Activated CD8-positive, alpha-beta memory T cell treated with anti-CD3 and anti-CD28 coated beads, Interleukin-2, amount 50 U/mL, for 1 hour (primary cell): ENCODE results near the gene SYNE2.

Source experiments
- DNase-seq: peaks from one replicate; pipeline ENCODE4 v3.0.0-alpha.2; 2020; ENCODE audit errors: extremely low read depth

The SYNE2 gene

DNA sequence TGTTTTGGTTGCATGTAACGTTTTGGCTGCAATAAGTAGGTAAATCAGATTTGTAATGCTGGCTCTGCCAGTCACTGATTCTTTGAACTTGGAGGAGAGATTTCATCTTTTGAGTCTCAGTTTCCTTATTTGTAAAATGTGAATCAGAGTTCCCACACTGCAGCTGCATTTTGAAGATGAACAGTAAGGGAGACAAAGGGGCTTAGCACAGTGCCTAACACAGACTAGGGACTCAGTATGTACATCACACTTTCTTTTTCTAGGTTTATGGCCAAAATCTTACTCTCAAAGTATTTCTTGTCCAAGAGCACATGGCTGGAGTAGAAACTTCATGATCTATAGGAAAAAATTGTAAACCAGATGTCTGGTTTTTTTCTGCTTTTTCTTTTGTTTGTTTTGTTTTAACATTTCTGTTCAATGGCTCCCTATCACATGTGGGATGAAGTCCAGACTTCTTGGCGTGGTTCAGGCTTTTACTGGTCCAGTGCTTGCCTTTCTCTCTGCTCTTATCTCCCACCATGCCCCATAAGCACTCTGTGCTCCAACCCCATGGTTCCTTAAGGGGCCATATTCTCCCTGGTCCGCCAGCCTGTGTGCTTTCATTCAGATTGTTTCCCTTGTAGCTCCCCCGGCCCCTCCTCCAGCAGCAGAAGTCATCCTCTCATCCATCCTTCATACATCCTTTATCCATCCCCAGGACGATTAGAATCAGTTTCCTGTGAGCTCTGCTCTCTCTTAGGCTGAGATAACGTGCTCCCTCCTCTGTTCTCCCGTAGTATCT lies 58.0 kb downstream of the SYNE2 start:
- DNase-seq = no peak

DNA sequence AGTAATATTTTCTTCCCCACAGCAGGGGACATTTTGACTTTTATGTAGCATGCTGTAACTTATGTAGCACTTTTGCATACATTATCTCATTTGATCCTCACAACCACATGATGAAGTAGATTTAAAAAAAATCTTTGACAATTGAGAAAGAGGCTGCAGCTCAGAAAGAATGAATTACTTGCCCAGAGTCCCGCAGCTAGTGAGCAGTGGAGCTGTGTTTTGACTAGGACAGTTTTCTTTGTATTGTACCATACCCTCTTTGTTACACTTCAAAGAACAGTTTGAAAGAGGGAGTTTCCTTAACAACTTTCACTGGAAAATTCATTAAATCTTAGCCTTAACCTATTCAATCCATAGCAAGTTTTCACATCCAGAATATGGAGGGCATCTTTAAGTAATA lies 58.6 kb downstream of the SYNE2 start:
- no peak for DNase-seq

GRCh38 chr14:63912286-63912685 lies 59.5 kb downstream of the SYNE2 start:
- DNase-seq = no peak

- DNase-seq = no peak
Observed at GRCh38 chr14:63918411-63918810, 65.6 kb downstream of the SYNE2 start.

DNA sequence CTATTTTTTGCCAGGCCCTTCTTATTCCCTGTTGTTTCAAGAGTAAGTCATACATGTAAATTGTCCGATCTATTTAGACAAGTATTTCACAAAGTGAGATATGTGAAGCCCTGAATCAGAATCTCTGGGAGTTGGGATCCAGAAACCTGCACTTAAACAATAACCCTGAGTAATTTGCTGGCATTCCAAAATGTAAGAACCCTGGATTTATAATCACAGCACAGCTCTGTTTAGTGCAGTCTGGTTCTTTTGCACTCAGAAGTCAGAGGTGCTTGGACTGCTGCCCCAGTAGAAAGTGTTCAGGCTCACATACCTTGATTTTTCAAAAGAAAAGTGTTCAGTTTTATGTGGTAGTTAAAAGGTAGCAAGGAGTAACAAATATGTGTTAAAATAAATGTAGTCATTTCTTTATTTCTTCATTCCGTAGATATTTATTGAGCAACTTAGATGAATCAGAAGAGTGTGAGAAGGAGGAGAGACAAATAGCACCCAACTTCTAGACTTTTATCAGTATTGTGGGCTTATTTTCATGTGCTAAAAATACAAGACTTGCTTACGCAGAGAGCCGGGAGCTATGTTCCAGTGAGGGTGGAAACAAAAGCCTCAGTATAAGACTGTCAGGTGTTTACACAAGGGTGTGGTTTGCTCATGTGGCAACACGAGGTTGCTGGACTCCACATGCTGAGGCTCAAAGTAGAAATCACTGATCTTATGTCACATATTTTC lies 70.1 kb downstream of the SYNE2 start:
- DNase-seq = no peak

GRCh38 chr14:63923422-63923752 lies 70.6 kb downstream of the SYNE2 start:
- no peak for DNase-seq

- no peak for DNase-seq
Observed at GRCh38 chr14:63924375-63924774, 71.6 kb downstream of the SYNE2 start.

- no peak for DNase-seq
Observed at GRCh38 chr14:63926641-63927040, 73.8 kb downstream of the SYNE2 start.

- no peak for DNase-seq
Observed at GRCh38 chr14:63928744-63929174, 76.0 kb downstream of the SYNE2 start.

DNA sequence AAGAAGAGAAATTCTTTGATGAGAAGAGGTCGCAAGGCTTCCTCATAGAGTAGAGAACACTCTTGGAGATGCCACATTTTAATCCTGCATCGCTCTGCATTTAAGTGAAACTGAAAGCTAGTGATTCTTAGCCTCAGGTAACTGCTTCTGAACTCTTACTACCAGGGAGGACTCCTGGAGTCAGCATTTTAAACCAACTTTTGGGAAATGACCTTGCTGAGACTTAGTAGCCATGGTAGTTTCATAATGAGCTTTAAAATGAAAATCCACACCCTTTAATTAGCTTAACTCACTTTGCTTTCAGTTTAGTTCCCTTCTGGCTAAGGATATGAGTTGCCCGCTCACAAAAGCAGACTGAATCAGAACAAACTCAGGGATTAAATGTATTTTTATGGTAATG lies 80.3 kb downstream of the SYNE2 start:
- DNase-seq = no peak

DNA sequence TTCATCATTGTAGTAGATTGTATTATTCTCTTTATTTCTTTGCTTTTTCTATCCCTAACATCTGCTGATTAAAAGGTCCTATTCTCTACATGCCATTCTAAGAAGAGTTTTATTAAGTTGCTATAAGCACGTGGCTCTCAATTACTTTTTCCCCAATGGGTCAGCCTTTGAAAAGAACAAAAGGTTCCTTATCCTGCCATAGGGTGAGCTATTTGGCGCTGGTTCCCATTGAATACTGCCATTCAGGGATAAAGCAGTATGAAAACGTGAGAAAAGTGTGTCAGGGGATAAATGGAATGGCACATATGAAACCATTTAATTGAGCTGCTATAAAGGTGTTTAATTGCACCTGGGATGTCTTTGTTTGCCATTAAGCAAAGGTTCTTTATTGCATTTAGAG lies 80.9 kb downstream of the SYNE2 start:
- DNase-seq = no peak

DNA sequence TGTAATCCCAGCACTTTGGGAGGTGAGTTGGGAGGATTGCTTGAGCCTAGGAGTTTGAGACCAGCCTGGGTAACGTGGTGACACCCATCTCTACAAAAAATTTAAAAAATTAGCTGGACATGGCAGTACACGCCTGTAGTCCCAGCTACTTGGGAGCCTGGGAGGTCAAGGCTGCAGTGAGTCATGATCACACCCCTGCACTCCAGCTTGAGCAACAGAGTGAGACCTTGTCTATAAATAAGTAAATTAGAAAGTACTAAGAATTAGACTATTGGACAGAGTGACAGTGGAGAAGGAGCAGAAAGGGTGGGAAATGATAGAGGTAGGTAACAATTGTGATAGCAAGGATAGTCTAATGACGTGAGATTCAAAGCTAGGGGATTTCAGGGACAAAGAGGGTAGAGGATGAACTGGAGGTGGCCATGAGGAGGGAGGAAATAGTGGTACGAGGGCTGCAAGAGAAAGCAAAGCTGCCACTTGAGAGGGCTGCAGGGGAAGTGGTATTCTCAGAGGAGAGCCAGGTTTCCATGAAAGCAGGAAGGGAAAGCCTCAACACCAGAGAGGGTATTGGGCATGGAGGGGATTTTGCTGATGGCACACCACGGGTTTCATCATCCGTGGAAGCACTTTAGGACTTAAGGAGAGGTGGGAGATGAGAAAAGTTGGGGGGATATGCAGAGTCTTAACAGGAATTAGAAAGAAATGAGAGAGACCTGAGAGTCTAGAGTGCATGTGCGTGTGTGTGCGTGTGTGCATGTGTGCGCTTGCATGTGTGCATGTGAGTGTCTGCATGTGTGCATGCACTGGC lies 85.6 kb downstream of the SYNE2 start:
- DNase-seq = no peak

DNA sequence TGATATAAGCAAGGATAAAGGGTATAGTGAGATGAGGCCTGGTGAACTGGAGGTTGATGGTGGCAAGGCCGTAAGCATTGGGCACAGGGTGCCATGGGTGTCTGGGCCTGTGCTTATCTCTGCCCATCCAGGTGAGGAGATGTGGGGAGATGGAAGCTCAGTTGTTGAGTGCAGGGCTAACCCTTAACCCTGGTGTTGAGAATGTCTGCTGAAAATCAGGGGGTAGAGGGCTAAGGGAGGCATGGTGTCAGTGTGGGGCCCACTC lies 86.1 kb downstream of the SYNE2 start:
- no peak for DNase-seq

DNA sequence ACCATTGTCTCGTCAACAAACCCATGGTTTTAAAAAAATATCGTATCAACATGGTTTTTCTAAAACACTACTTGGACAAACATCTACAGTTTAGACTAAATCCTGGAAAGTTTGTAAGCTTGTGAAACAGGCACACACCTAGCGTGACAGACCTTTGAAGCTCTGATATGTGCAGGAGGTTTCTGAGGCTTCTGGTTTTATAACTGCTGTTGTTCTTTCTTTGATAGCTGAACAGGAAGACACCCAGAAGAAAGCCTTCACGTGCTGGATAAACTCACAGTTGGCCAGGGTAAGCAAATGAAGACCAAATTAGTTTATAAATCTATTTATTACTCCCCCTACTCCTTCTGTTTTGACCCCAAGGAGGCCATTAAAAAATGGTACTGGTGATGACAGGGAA lies 87.6 kb downstream of the SYNE2 start:
- no peak for DNase-seq

- DNase-seq = no peak
Observed at GRCh38 chr14:63941023-63941422, 88.2 kb downstream of the SYNE2 start.

- no peak for DNase-seq
Observed at GRCh38 chr14:63949696-63950095, 96.9 kb downstream of the SYNE2 start.

GRCh38 chr14:63951021-63951420 lies 98.2 kb downstream of the SYNE2 start:
- no peak for DNase-seq

DNA sequence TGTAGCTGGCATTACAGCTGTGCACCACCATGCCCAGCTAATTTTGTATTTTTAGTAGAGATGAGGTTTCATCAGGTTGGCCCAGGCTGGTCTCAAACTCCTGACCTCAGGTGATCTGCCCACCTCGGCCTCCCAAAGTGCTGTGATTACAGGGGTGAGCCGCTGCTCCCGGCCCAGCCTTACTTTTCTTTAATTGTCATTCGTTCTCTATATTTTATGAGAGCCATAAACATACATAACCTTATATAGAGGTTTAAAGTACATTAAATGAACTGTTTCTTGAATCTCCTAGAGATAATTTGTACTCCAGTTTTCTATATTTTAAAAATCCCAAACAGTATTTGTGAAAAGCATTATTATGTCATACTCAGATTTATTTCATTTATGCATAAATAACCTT lies 98.6 kb downstream of the SYNE2 start:
- no peak for DNase-seq

- DNase-seq = no peak
Observed at GRCh38 chr14:63952053-63952932, 99.5 kb downstream of the SYNE2 start.

DNA sequence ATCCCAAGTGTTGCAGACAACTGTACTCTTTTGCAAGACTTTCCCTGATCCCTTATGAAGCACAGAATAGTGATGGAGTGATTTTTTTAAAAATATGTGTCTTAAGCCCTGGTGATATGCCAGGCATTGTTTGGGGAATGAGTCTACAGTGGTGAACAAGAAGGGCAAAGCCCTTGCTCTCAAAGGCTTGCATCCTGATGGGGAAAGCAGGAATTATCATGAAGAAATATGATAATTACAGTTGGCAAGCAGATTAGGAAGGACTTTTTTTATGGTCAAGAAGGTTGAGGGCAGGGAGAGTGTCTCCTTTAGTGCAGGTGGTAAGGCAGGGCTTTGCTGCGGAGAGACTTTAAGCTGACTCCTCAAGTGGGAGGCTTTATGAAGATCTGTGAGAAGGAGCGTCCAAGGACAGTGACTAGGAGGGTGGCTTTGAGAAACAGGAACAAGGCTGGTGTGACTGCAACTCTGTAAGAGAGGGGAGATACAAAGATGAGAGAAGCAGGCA lies 100.2 kb downstream of the SYNE2 start:
- no peak for DNase-seq

DNA sequence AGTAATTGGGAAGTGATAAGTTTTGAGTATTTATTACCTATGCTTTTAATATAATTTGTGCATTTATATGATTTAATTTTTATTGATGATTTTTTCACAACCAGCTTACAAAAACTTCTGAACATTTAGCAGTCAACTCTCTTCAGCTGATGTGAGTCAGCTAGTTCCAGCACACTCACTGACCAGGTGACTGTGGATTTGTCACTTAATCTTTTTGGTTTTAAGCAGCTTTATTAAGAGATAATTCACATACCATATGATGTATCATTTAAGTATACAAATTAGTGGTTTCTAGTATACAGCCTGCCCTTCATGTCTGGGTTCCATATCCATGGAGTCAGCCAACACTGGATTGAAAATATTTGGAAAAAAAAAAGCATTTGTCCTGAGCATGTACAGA lies 103.5 kb downstream of the SYNE2 start:
- DNase-seq = no peak
